GM23338 (cell line): Measurements from ENCODE around the gene KIAA2012. TPM values are rescaled to one million over a fixed set of nuclear protein-coding genes. Genes with fewer than 3 reads are reported as not detected.

Experiments
- ATAC-seq: fragments of 200-7000 bp; cut with Tn5 transposase; 3 replicates; pipeline ENCODE4 v1.9.1; 2020
- DNase-seq: peaks from one replicate; pipeline ENCODE4 v3.0.0-alpha.2; 2015; ENCODE audit warnings: low spot score
- H2AFZ ChIP-seq: fragments of 200-600 bp; sonication (generic); 2 replicates; pipeline ENCODE4 v1.8.0; 2016; ENCODE audit warnings: antibody characterized with exemption, mild to moderate bottlenecking, moderate library complexity
- H3F3A ChIP-seq: fragments of 200-600 bp; sonication (generic); replicated peaks from 2 replicates; pipeline ENCODE4 v1.8.0; 2017; ENCODE audit warnings: antibody characterized with exemption, mixed run types, low read depth
- H3K27ac ChIP-seq: fragments of 200-600 bp; sonication (generic); 2 replicates; pipeline ENCODE4 v1.6.1; 2016; ENCODE audit warnings: low read depth
- H3K27me3 ChIP-seq: fragments of 200-600 bp; sonication (generic); 2 replicates; pipeline ENCODE4 v1.8.0; 2016; ENCODE audit warnings: mild to moderate bottlenecking, mixed run types, moderate library complexity; ENCODE audit not compliant: insufficient read depth
- H3K36me3 ChIP-seq: fragments of 200-600 bp; sonication (generic); 2 replicates; pipeline ENCODE4 v1.8.0; 2016; ENCODE audit warnings: mild to moderate bottlenecking; ENCODE audit not compliant: insufficient read depth
- H3K4me1 ChIP-seq: fragments of 200-600 bp; sonication (generic); 2 replicates; pipeline ENCODE4 v1.8.0; 2016; ENCODE audit warnings: mild to moderate bottlenecking, moderate library complexity; ENCODE audit not compliant: insufficient read depth
- H3K4me2 ChIP-seq: fragments of 200-600 bp; sonication (generic); 2 replicates; pipeline ENCODE4 v1.7.1; 2017; ENCODE audit warnings: mixed run types
- H3K4me3 ChIP-seq: fragments of 200-600 bp; sonication (generic); 2 replicates; pipeline ENCODE4 v1.6.1; 2016; ENCODE audit warnings: mixed run types
- H3K79me2 ChIP-seq: fragments of 200-600 bp; sonication (generic); replicated peaks from 2 replicates; pipeline ENCODE4 v1.8.0; 2017; ENCODE audit warnings: mild to moderate bottlenecking; ENCODE audit not compliant: insufficient read depth
- H3K9me2 ChIP-seq: fragments of 200-600 bp; sonication (generic); 2 replicates; pipeline ENCODE4 v1.8.0; 2017; ENCODE audit not compliant: insufficient read depth
- H4K20me1 ChIP-seq: fragments of 200-600 bp; sonication (generic); replicated peaks from 2 replicates; pipeline ENCODE4 v1.8.0; 2017; ENCODE audit warnings: mild to moderate bottlenecking; ENCODE audit not compliant: insufficient read depth
- H3K27ac Mint-ChIP-seq: 2 replicates; pipeline ENCODE4 v1.8.0; 2020; ENCODE audit warnings: inconsistent platforms, mild to moderate bottlenecking, moderate library complexity, mixed read lengths
- H3K27me3 Mint-ChIP-seq: 3 replicates; pipeline ENCODE4 v1.8.0; 2022; ENCODE audit warnings: low read depth, mild to moderate bottlenecking, moderate library complexity, mixed read lengths, inconsistent platforms; ENCODE audit not compliant: insufficient read depth, poor library complexity
- H3K36me3 Mint-ChIP-seq: 3 replicates; pipeline ENCODE4 v1.8.0; 2021; ENCODE audit warnings: low read depth, mild to moderate bottlenecking, inconsistent platforms, moderate library complexity, mixed read lengths
- H3K4me1 Mint-ChIP-seq: 3 replicates; pipeline ENCODE4 v1.8.0; 2020; ENCODE audit warnings: mild to moderate bottlenecking, inconsistent platforms, mixed read lengths
- H3K4me3 Mint-ChIP-seq: 3 replicates; pipeline ENCODE4 v1.8.0; 2021; ENCODE audit warnings: moderate library complexity, mild to moderate bottlenecking, inconsistent platforms, mixed read lengths
- H3K9me3 Mint-ChIP-seq: 3 replicates; pipeline ENCODE4 v1.8.0; 2020; ENCODE audit warnings: moderate library complexity, mild to moderate bottlenecking, inconsistent platforms, mixed read lengths
- CREB1 ChIP-seq: fragments of 250-450 bp; sonication (Bioruptor Pico); IDR thresholded peaks from 2 replicates; pipeline ENCODE4 v1.5.0; 2020; ENCODE audit warnings: low read depth, mild to moderate bottlenecking, moderate library complexity
- ETS1 ChIP-seq: IDR thresholded peaks from 2 replicates; pipeline ENCODE4 v1.6.1; 2016; ENCODE audit warnings: antibody characterized with exemption
- EZH2 ChIP-seq: fragments of 200-600 bp; sonication (generic); IDR thresholded peaks from one replicate; pipeline ENCODE4 v1.8.0; 2017; ENCODE audit warnings: antibody characterized with exemption, mild to moderate bottlenecking, low read depth; ENCODE audit not compliant: unreplicated experiment
- EZH2phosphoT487 ChIP-seq: fragments of 200-600 bp; sonication (generic); IDR thresholded peaks from one replicate; pipeline ENCODE4 v1.8.1; 2018; ENCODE audit warnings: antibody characterized with exemption; ENCODE audit not compliant: unreplicated experiment
- JUNB ChIP-seq: IDR thresholded peaks from one replicate; pipeline ENCODE4 v1.6.1; 2016; ENCODE audit warnings: antibody characterized with exemption; ENCODE audit not compliant: unreplicated experiment
- POLR2AphosphoS5 ChIP-seq: IDR thresholded peaks from 2 replicates; pipeline ENCODE4 v1.6.1; 2016; ENCODE audit warnings: antibody characterized with exemption, low read depth
- STAT1 ChIP-seq: IDR thresholded peaks from one replicate; pipeline ENCODE4 v1.6.1; 2016; ENCODE audit warnings: antibody characterized with exemption; ENCODE audit not compliant: unreplicated experiment
- ZNF331 ChIP-seq: fragments of 250-450 bp; sonication (Bioruptor Pico); IDR thresholded peaks from 2 replicates; pipeline ENCODE4 v1.5.0; 2020; ENCODE audit warnings: low read depth, mild to moderate bottlenecking, moderate library complexity
- ZNF462 ChIP-seq: fragments of 250-450 bp; sonication (Bioruptor Pico); IDR thresholded peaks from 2 replicates; pipeline ENCODE4 v1.5.0; 2020; ENCODE audit warnings: mild to moderate bottlenecking, moderate library complexity
- polyA plus RNA-seq: library from polyadenylated mRNA; unstranded; fragments of >200 nt; fragmentation: Nextera tagmentation; extraction: Ambion mirVana; gene quantifications from 2 replicates; pipeline ENCODE4 v1.2.1, GENCODE V29; 2016
- total RNA-seq: library from RNA; depleted of rRNA; stranded (reverse); fragments of >200 nt; shearing (Covaris generic); gene quantifications from 2 replicates; pipeline ENCODE4 v1.2.3, GENCODE V29; 2014
- TF ChIP-seq, protein P1 (sequence below), 2 experiments: fragments of 200-600 bp in 1 of 2; sonication (generic) in 1 of 2; conservative IDR thresholded peaks; 2 replicates each; pipeline versions ENCODE4 v1.5.1 to v1.6.1; 2016 to 2017; ENCODE audit warnings: antibody characterized with exemption in 2 of 2, low read depth in 2 of 2, mild to moderate bottlenecking in 2 of 2, moderate library complexity in 1 of 2
- TF ChIP-seq, protein P2 (sequence below): IDR thresholded peaks from one replicate; pipeline ENCODE4 v1.6.1; 2018; ENCODE audit warnings: antibody characterized with exemption; ENCODE audit not compliant: unreplicated experiment

The KIAA2012 gene
- total and polyA plus RNA-seq, 2 experiments from 2014 or later, result 0.03 to 0.08 TPM

DNA sequence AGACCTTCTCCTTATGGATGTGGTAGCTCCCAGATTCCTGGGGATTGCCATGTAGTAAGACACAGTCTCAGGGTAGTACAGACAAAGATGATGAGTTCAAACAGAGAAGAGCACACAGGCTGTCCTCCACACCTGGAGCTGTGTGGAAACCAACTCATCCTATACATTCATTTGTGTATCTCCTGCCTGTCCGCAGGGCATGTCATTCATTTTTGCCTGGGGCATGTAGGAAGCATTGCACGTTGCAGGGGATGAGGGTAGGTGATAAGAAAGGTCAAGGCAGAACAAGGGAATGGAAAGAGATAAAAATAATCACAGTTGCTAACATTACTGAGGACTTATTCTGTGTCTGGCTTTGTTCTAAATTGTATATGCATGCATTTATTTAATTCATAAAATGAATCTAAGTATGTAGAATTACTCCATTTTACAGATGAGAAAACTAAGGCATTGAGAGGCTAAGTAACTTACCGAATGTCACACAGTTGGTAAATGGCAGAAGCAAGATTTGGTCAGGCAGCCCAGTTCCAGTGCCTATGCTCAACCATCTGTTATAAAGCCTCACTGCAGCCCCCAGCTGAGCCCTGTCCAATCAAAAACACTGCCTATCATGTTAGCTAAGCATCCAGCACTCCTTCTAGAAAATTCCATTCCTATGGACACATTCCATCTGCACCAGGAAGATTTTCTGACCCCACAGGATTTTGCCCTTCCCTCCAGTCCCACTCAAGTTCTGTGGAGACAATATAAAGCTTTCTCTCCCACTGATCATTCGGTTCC lies 84.3 kb downstream of the KIAA2012 start:
- Histone ChIP-seq H3K79me2 (no peaks in the 10 kb centered on the region), H3K4me2 (no peak overlapping the region), H3K27ac (no peak overlapping the region), H3K27me3 (no peaks in the 10 kb centered on the region), H3K9me2 (peaks cover 8% of the 10 kb centered on the region; the same call in 1 of the 2 replicates), H3K36me3 (no peaks in the 10 kb centered on the region), H3F3A (0 out of 2 replicates have a peak, but pooled peaks cover 3% of the 10 kb centered on the region), H2AFZ (no peak overlapping the region; the same call in 1 of the 2 replicates), H4K20me1 (no peaks in the 10 kb centered on the region), H3K4me3 (no peak overlapping the region), H3K4me1 (no peaks in the 10 kb centered on the region)
- Mint-ChIP-seq H3K27ac (no peak overlapping the region), H3K4me1 (peaks cover 5% of the 10 kb centered on the region), H3K36me3 (no peaks in the 10 kb centered on the region), H3K4me3 (no peak overlapping the region), H3K9me3 (no peaks in the 10 kb centered on the region), H3K27me3 (no peaks in the 10 kb centered on the region)
- DNase-seq (no peak), ATAC-seq (no peak)
- TF ChIP-seq EZH2phosphoT487 (no peak), STAT1 (no peak), ZNF462 (CRISPR knock-in tag) (no peak), JUNB (no peak), CREB1 (no peak), ZNF331 (CRISPR knock-in tag) (no peak), ETS1 (no peak), EZH2 (no peak), POLR2AphosphoS5 (no peak)
- TF ChIP-seq, protein P1, sequence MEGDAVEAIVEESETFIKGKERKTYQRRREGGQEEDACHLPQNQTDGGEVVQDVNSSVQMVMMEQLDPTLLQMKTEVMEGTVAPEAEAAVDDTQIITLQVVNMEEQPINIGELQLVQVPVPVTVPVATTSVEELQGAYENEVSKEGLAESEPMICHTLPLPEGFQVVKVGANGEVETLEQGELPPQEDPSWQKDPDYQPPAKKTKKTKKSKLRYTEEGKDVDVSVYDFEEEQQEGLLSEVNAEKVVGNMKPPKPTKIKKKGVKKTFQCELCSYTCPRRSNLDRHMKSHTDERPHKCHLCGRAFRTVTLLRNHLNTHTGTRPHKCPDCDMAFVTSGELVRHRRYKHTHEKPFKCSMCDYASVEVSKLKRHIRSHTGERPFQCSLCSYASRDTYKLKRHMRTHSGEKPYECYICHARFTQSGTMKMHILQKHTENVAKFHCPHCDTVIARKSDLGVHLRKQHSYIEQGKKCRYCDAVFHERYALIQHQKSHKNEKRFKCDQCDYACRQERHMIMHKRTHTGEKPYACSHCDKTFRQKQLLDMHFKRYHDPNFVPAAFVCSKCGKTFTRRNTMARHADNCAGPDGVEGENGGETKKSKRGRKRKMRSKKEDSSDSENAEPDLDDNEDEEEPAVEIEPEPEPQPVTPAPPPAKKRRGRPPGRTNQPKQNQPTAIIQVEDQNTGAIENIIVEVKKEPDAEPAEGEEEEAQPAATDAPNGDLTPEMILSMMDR (conservative IDR thresholded peaks at IDR 0.05; ENCODE audit: low read depth in 2 of 2), result no peak
- TF ChIP-seq, protein P2, sequence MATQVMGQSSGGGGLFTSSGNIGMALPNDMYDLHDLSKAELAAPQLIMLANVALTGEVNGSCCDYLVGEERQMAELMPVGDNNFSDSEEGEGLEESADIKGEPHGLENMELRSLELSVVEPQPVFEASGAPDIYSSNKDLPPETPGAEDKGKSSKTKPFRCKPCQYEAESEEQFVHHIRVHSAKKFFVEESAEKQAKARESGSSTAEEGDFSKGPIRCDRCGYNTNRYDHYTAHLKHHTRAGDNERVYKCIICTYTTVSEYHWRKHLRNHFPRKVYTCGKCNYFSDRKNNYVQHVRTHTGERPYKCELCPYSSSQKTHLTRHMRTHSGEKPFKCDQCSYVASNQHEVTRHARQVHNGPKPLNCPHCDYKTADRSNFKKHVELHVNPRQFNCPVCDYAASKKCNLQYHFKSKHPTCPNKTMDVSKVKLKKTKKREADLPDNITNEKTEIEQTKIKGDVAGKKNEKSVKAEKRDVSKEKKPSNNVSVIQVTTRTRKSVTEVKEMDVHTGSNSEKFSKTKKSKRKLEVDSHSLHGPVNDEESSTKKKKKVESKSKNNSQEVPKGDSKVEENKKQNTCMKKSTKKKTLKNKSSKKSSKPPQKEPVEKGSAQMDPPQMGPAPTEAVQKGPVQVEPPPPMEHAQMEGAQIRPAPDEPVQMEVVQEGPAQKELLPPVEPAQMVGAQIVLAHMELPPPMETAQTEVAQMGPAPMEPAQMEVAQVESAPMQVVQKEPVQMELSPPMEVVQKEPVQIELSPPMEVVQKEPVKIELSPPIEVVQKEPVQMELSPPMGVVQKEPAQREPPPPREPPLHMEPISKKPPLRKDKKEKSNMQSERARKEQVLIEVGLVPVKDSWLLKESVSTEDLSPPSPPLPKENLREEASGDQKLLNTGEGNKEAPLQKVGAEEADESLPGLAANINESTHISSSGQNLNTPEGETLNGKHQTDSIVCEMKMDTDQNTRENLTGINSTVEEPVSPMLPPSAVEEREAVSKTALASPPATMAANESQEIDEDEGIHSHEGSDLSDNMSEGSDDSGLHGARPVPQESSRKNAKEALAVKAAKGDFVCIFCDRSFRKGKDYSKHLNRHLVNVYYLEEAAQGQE, result no peak
